Measurements from ENCODE around the gene DUSP10. TPM values are rescaled to one million over a fixed set of nuclear protein-coding genes. Genes with fewer than 3 reads are reported as not detected.

DUSP10 gene
- polyA plus RNA-seq, 3 donors, result 10.4 to 41.1 (median 12.7) TPM

DNA sequence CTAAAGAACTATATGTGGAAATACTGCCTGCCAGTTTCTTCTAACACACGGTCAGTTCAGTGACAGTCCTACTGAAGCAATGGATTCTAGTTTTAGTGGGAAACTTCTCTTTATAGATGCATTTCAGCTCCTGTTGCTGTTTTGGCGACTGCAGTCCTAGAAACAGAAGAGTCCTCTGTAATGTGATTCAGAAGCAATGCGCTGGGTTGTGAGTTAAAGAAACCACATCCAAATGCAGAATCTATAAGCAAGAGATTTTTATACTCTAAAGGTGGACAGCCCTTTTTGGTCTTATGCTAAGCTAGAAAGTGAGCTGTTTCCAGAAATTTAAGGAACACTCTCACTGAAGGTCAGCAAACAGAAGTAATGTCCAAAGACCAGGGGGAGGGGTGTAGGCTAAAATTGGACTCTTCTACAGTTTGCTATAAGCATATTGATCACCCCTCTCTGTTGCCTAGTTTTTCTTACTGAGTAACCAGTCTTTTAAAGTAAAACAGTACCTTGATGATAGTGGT is 30.8 kb downstream of the DUSP10 start:
- H3K36me3 Mint-ChIP-seq, result peaks cover 10 to 21% of the 10 kb centered on the region in 2 donors
- H3K27me3 Mint-ChIP-seq (ENCODE audit: low read depth in 3 of 3), result peaks cover 0 to under 1% (median 0%) of the 10 kb centered on the region in 3 donors
- Histone ChIP-seq H3K4me2 (replicated peaks; ENCODE audit: extremely low read depth, low read length, poor library complexity, severe bottlenecking) (no peak overlapping the region), H3K9ac (ENCODE audit: insufficient read depth, low read length, poor library complexity, severe bottlenecking) (no peak overlapping the region), H3K4me1 (ENCODE audit: control insufficient read depth in 1 of 2, insufficient read depth in 2 of 2, low read length in 2 of 2) (peaks cover 82 to 98% of the 10 kb centered on the region in 2 donors), H2AFZ (ENCODE audit: insufficient read depth, low read depth, low read length, poor library complexity, severe bottlenecking) (no peak overlapping the region), H3K27me3 (ENCODE audit: control insufficient read depth in 2 of 2, insufficient read depth in 2 of 2, low read length in 2 of 2) (no peaks in the 10 kb centered on the region), H3K27ac (ENCODE audit: low read depth in 1 of 2, low read length in 2 of 2) (peak overlapping the region in 1 of 2 donors; percentile 92), H3K4me3 (replicated peaks in 1 of 3; ENCODE audit: low read depth in 2 of 3, low read length in 3 of 3) (no peak overlapping the region), H3K79me2 (ENCODE audit: insufficient read depth, low read length) (peaks cover 93% of the 10 kb centered on the region), H3K9me3 (replicated peaks in 1 of 2; ENCODE audit: control insufficient read depth in 1 of 2, insufficient read depth in 1 of 2, low read length in 2 of 2) (no peaks in the 10 kb centered on the region), H4K20me1 (ENCODE audit: insufficient read depth, low read length) (no peaks in the 10 kb centered on the region), H3K36me3 (replicated peaks in 1 of 2; ENCODE audit: control insufficient read depth in 1 of 2, insufficient read depth in 2 of 2, low read length in 2 of 2) (peaks cover 0 to 2% of the 10 kb centered on the region in 2 donors)
- no peak for TF ChIP-seq CTCF (IDR thresholded peaks at IDR 0.05)
- WGBS (ENCODE audit: insufficient coverage), result no CpG with 5 or more reads among the region's 3 CpGs
- intact Hi-C loops (cut with micrococcal nuclease), result no loop called here
- H3K4me1 Mint-ChIP-seq, result peaks cover 84% of the 10 kb centered on the region
- peak overlapping the region; percentile 92 to 98 (median 96) for H3K27ac Mint-ChIP-seq
- no peak for DNase-seq
- H3K4me3 Mint-ChIP-seq, result no peak overlapping the region
- no peaks in the 10 kb centered on the region for H3K9me3 Mint-ChIP-seq

DNA sequence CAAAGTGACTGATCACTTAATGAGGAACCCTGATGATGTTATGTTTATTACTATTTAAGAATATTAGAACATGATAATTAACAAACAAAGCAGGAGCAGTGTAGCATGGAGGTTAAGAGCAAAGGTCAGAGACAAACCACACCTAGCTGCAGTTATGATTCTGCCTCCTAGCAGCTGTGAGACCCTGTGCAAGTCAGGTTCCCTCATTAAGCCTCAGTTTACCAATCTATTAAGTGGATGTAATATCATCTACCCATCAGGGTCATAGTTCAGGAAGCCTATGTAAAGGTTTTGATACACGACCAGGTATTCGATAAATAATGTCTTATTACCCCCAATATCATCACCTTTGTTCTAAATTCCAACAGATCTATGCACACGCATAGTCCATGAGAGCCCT is 32.0 kb downstream of the DUSP10 start:
- peaks cover 90 to 98% of the 10 kb centered on the region in 2 donors for H3K4me1 ChIP-seq (ENCODE audit: control insufficient read depth in 1 of 2, insufficient read depth in 2 of 2, low read length in 2 of 2)

More for the DNA sequence above, 32.0 kb downstream of the DUSP10 start:
- WGBS (ENCODE audit: insufficient coverage), result no CpG with 5 or more reads among the region's 3 CpGs
- Histone ChIP-seq H3K36me3 (replicated peaks in 1 of 2; ENCODE audit: control insufficient read depth in 1 of 2, insufficient read depth in 2 of 2, low read length in 2 of 2) (peaks cover 6 to 7% of the 10 kb centered on the region in 2 donors), H3K79me2 (ENCODE audit: insufficient read depth, low read length) (peaks cover 88% of the 10 kb centered on the region), H4K20me1 (ENCODE audit: insufficient read depth, low read length) (no peaks in the 10 kb centered on the region), H3K9me3 (replicated peaks in 1 of 2; ENCODE audit: control insufficient read depth in 1 of 2, insufficient read depth in 1 of 2, low read length in 2 of 2) (no peaks in the 10 kb centered on the region), H3K27ac (ENCODE audit: low read depth in 1 of 2, low read length in 2 of 2) (peak overlapping the region in 1 of 2 donors; percentile 97), H3K27me3 (ENCODE audit: control insufficient read depth in 2 of 2, insufficient read depth in 2 of 2, low read length in 2 of 2) (no peaks in the 10 kb centered on the region), H3K9ac (ENCODE audit: insufficient read depth, low read length, poor library complexity, severe bottlenecking) (no peak overlapping the region), H3K4me3 (replicated peaks in 1 of 3; ENCODE audit: low read depth in 2 of 3, low read length in 3 of 3) (no peak overlapping the region), H2AFZ (ENCODE audit: insufficient read depth, low read depth, low read length, poor library complexity, severe bottlenecking) (no peak overlapping the region), H3K4me2 (replicated peaks; ENCODE audit: extremely low read depth, low read length, poor library complexity, severe bottlenecking) (no peak overlapping the region)
- no peaks in the 10 kb centered on the region for H3K9me3 Mint-ChIP-seq
- TF ChIP-seq CTCF (IDR thresholded peaks at IDR 0.05), result no peak
- peaks cover 85% of the 10 kb centered on the region for H3K4me1 Mint-ChIP-seq
- peaks cover 19 to 30% of the 10 kb centered on the region in 2 donors for H3K36me3 Mint-ChIP-seq
- peaks cover 0 to 3% (median 0%) of the 10 kb centered on the region in 3 donors for H3K27me3 Mint-ChIP-seq (ENCODE audit: low read depth in 3 of 3)
- no peak overlapping the region for H3K4me3 Mint-ChIP-seq
- no peak for DNase-seq
- H3K27ac Mint-ChIP-seq, result peak overlapping the region; percentile 60 to 97 (median 95)
- intact Hi-C loops (cut with micrococcal nuclease), result no loop called here
